NCI-H2196 treated with DMSO at 0.1 percent for 48 hours (cell line): Measurements from ENCODE around the gene DPT.

Source experiments
- DNase-seq: peaks from one replicate; lab custom pipeline; 2025; ENCODE audit not compliant: unreplicated experiment; lab: John Stamatoyannopoulos, UW

DPT gene

GRCh38 chr1:168736520-168736919, 7.5 kb upstream of the DPT start:
- no peak for DNase-seq

- no peak for DNase-seq
Observed at GRCh38 chr1:168735974-168736373, 7.0 kb upstream of the DPT start.

DNA sequence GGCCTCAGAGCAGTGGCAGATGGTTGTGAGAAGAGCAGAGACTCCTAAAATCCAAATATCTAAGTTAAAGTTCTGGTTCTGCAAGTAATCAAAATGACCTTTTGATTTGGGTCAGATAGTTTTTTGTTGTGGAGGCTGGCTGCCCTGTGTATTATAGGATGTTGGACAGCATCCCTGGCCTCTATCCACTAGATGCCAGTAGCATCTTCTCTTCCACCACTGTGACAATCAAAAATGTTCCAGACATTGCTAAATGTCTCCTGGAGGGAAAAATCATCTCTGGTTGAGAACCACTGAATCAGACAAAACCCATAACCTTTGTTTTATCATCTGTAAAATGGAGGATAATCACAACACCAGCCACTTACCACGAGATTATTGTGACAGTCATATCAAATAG, 5.9 kb upstream of the DPT start:
- DNase-seq = no peak

DNA sequence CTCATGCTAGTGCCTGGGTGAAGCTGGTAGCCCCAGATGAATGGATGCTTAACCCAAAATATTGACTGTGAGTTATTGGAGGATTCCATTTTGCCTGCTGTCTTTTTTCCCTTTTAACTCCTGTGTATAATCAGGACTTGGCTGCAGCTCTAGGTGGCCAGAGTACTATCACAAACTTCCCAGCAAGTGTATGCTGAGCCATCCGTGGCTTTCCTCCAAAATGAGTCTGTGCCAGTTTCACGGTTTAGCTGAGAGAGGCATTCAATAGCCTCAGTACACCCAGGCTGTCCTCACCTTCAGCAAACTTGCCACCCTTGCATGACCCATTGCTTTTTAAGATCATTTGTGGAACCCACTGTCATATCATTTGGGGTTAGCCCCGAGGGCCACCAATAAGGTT, 5.3 kb upstream of the DPT start:
- DNase-seq = no peak

GRCh38 chr1:168733241-168733640, 4.2 kb upstream of the DPT start:
- DNase-seq = no peak

- DNase-seq = no peak
Observed at GRCh38 chr1:168732736-168733135, 3.7 kb upstream of the DPT start.

GRCh38 chr1:168731244-168731953, 2.4 kb upstream of the DPT start:
- no peak for DNase-seq

- DNase-seq = no peak
Observed at GRCh38 chr1:168729405-168729802, 398 bp upstream of the DPT start.

- DNase-seq = no peak
Observed at GRCh38 chr1:168726719-168727118, 2.3 kb downstream of the DPT start.

DNA sequence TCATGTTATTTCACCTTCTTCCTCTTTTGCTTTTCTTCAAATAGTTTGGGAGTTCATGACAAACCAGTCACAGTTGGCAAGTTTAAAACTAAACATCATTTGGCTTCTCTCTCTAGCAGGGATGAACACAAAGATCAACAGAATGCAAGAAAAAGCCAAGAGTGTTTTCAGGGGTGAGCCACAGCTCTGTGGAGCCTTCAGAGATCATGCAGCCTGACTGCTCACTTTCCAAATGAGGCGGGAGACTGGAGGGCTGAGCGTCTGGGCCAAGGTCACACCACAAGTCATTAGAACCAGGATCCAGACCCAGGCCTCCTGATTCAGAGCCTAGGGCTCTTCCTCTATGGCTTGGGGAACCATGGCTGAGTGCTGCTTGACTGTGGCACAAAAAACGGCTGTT, 2.7 kb downstream of the DPT start:
- no peak for DNase-seq

GRCh38 chr1:168725831-168726230, 3.2 kb downstream of the DPT start:
- DNase-seq = no peak

DNA sequence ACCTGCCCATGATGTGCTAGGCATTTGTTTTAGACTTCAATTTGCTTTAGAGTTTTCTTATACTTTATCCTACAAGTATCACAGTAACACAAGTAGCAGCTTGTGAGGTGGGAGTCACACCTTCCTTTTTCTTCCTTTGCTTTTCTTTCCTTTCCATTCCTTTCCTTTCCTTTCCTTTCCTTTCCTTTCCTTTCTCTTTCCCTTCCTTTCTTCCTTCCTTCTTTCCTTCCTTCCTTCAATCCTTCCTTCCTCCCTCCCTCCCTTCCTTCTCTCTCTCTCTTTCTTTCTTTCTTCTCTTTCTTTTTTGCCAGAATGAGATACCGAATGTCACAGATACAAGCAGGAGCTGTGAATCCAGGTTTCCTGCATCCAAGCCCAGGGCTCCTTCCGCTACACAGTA, 3.9 kb downstream of the DPT start:
- no peak for DNase-seq

GRCh38 chr1:168723000-168723399, 6.0 kb downstream of the DPT start:
- peak; percentile 23 for DNase-seq

GRCh38 chr1:168720839-168721238, 8.2 kb downstream of the DPT start:
- DNase-seq = no peak

GRCh38 chr1:168719306-168720111, 9.5 kb downstream of the DPT start:
- DNase-seq = no peak

GRCh38 chr1:168717906-168718891, 10.8 kb downstream of the DPT start:
- DNase-seq = no peak

GRCh38 chr1:168714012-168714411, 15.0 kb downstream of the DPT start:
- no peak for DNase-seq

DNA sequence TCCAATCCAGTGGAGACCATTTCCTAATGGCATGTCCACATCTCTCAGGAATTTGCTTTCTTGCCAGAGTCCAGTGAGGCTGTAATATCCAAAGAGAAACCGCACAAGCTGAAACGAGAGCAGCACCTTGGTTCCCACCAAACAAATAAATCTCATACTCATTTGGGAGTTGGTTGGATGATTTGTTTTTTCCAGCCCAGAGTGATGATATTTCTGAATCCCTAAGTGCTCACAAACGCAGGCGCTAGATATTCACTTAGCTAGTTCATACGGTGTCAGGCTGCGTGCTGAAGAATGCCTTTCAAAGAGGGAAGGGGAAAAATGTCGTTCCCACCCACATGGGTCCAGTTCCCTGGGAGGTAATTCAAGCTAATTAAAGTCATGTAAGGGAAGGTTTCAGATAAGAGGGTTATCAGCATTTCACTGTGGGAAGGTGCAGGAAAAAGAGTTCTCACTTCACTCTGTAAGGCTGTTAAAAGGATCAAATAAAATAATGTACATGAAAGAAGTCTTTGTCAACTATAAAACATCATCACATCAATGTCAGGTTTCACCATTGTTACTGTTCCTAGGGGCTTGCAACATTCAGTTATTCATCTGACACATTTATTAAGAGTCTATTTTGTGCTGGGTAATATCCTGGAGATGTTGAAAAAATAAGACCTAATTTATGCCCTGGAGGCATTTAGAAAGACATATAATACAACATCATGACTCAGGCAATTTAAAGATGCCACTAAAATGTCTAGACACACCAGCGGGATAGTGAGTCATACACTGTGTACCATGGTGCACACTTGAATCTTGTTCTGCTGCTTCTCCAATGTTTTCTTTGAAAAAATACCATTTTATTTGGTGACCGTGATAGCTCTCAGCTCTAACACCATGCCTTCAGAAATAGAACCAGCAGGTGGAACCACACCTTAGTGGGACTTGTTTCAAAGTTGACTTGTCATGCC, 19.3 kb downstream of the DPT start:
- no peak for DNase-seq

- DNase-seq = no peak
Observed at GRCh38 chr1:168708698-168709404, 20.2 kb downstream of the DPT start.
